AG08395 (cell line): ENCODE measurements around the gene RHBDD2.
A peak's percentile ranks its signal among the peaks of the same experiment; 100 is the strongest.
"Not testable (repeated sequence)": the region's sequence is repeated elsewhere in the genome, so short reads cannot be mapped to it uniquely, and the experiment has no call there.

ENCODE experiments used
- DNase-seq: peaks from one replicate; pipeline ENCODE4 v3.0.0; 2012; ENCODE audit warnings: mixed read lengths, low spot score

Gene RHBDD2

GRCh38 chr7:75878769-75879611 lies at the start of gene RHBDD2:
TSS of gene RHBDD2 (plus strand) at chr7:75879034. CDS start at chr7:75879083, 49 bp downstream.
- DNase-seq = peak; percentile 100

DNA sequence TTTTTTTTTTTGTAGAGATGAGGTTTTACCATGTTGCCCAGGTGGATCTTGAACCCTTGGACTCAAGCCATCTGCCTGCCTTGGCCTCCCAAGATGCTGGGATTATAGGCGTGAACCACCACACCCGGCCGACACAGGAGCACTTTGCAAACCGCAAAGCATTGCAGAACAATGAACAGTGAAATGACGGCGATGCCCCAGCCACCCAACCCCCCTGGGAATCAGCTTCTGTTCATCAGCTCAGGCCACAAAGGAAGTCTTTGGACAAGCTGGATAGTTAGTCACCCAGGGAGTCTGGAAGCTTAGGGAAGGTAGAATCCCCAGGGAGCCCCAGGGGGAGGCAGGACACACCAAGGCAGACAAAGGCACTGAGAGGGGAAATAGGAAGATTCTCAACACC lies 49.2 kb upstream of the RHBDD2 start:
- not testable (repeated sequence) for DNase-seq

DNA sequence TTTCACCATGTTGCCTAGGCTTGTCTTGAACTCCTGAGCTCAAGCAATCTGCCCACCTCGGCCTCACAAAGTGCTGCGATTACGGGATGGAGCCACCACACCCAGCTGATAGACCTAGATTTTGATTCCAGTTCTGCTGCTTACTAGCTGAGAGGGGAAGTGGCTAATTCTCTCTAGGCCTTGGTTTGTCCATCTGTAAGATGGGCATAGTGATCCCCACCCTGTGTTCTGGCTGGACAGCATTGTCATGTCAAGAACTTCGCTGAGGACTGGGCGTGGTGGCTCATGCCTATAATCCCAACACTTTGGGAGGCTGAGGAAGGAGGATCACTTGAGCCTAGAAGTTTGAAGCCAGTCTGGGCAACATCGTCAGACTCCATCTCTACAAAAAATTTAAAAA lies 47.9 kb upstream of the RHBDD2 start:
- DNase-seq = no peak

- not testable (repeated sequence) for DNase-seq
Observed at GRCh38 chr7:75833662-75834061, 45.2 kb upstream of the RHBDD2 start.

- no peak for DNase-seq
Observed at GRCh38 chr7:75835688-75836285, 43.0 kb upstream of the RHBDD2 start.

DNA sequence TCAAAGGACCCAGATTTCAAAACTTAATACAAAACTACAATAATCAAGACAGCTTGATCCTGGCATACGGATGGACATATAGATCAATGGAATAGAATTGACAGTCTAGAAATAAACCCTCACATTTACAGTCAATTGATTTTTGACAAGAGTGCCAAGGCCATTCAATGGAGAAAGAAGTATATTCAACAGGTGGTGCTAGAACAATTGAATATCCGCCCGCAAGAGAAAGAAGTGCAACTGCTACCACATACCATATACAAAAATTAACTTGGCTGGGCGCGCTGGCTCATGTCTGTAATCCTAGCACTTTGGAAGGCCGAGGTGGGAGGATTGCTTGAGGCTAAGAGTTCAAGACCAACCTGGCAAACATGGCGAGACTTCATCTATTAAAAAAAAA lies 42.0 kb upstream of the RHBDD2 start:
- no peak for DNase-seq

- not testable (repeated sequence) for DNase-seq
Observed at GRCh38 chr7:75838281-75838930, 40.4 kb upstream of the RHBDD2 start.

DNA sequence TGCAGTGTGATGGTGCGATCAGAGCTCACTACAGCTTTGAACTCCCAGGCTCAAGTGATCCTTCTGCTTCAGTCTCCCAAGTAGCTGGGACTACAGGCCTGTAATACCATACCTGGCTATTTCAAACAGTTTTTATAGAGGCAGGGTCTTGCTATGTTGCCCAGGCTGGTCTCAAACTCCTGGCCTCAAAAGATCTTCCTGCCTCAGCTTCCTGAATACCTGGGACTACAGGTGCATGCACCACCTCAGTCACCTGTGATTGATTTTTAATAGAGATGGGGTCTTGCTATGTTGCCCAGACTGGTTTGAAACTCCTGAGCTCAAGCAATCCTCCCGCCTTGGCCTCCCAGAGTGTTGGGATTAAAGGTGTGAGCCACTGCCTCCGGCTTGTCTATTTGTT lies 38.8 kb upstream of the RHBDD2 start:
- no peak for DNase-seq

DNA sequence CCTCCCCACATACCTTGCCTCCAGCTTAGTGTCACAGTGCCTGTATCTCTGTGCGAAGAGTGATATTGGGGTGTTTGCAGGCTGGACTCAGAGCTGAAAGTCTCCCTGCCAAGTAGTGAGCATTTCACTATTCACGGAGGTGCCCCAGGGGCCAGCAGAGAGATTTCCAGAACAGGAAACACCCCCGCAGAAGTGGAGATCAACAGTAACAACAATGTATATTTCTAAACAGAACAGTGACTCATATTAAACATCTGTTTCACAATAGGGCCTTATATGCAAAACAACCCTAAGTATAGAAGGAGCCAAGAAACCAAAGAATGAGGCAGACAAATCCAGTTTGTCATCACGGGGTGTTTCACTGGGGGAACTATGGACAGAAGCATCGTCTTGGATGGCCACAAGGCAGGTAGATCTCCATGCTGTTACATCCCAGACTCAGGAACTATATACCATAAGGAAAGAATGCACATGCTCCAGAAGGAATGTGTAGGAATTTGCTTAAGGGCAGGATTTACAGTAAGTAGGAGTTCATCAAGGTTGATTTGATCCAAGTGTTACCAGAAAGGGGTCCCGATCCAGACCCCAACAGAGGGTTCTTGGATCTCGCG lies 35.9 kb upstream of the RHBDD2 start:
- DNase-seq = peak; percentile 60

GRCh38 chr7:75843613-75844116 lies 35.2 kb upstream of the RHBDD2 start:
- no peak for DNase-seq

- no peak for DNase-seq
Observed at GRCh38 chr7:75844158-75844557, 34.7 kb upstream of the RHBDD2 start.

- not testable (repeated sequence) for DNase-seq
Observed at GRCh38 chr7:75845132-75845531, 33.7 kb upstream of the RHBDD2 start.

DNA sequence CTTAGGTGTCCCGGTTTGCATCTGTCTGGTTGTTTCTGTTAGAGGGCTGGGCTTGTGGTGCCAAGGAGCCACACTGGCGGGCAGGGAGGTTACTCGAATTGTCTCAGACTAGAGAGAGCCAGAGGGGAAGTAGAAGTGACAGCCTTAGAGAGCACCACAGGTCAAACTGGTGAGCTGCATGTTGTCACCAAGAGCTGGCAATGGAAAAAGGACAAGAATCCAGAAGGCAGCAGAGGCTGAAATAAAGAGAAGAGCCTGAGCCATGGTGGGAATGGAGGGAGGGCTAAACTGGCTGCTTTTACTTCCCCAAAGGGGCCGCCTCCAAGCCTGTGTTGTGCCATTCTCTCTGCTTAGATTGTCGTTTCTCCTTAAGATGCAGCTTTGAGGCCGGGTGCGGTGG lies 31.1 kb upstream of the RHBDD2 start:
- DNase-seq = no peak

GRCh38 chr7:75849573-75849972 lies 29.3 kb upstream of the RHBDD2 start:
- no peak for DNase-seq

GRCh38 chr7:75850235-75850634 lies 28.6 kb upstream of the RHBDD2 start:
- DNase-seq = no peak

- DNase-seq = peak; percentile 78
Observed at GRCh38 chr7:75854233-75854632, 24.6 kb upstream of the RHBDD2 start.

- not testable (repeated sequence) for DNase-seq
Observed at GRCh38 chr7:75854813-75855345, 24.0 kb upstream of the RHBDD2 start.

DNA sequence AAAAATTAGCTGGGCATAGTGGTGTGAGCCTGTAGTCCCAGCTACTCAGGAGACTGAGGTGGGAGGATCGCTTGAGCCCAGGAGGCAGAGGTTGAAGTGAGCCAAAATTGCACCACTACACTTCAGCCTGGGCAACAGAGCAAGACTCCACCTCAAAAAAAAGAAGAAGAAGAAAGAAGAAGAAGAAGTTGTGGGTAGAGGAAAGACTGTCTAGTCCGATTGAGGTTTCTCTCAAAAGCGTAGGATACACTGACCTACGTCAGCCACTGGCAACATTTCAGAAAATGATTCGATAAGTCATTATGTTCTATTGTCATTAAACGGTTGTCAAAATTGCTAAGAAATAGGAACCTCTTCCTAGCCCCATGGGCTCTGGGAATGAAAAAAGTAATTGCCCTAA lies 22.3 kb upstream of the RHBDD2 start:
- no peak for DNase-seq

DNA sequence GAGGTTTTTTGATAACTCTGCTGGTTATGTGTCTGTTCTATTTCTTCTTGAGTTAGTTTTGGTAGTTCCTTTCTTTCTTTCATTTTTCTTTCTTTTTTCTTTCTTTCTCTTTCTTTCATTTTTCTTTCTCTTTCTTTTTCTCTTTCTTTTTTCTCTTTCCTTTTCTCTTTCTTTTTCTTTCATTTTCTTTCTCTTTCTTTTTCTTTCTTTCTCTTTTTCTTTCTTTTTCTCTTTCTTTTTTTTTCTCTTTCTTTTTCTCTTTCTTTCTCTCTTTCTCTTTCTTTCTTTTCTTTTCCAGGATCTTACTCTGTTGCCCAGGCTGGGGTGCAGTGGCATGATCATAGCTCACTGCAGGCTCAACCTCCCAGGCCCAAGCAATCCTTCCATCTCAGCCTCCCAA lies 20.4 kb upstream of the RHBDD2 start:
- no peak for DNase-seq

DNA sequence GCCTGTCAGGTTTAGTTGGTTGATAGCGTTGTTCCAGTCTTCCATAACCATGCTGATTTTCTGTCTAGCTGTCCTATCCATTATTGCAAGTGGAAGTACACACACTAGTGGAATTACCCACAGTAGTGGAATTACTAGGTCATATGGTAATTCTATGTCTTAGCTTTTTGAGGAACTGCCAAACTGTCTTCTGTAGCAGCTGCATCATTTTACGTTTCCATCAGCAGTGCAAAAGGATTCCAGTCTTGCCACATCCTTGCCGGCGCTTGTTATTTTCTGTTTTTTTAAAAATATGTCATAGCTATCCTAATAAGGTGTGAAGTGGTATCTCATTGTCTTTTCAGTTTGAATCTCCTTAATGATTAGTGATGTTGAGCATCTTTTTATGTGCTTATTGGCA lies 17.2 kb upstream of the RHBDD2 start:
- DNase-seq = no peak

GRCh38 chr7:75864251-75864650 lies 14.6 kb upstream of the RHBDD2 start:
- DNase-seq = not testable (repeated sequence)

- no peak for DNase-seq
Observed at GRCh38 chr7:75866114-75866488, 12.7 kb upstream of the RHBDD2 start.
